Measurements from ENCODE around the gene APBB2.

The APBB2 gene

GRCh38 chr4:41189666-41190065 is 24.7 kb downstream of the APBB2 start:
- no peak for DNase-seq (ENCODE audit: low read depth, low spot score)

DNA sequence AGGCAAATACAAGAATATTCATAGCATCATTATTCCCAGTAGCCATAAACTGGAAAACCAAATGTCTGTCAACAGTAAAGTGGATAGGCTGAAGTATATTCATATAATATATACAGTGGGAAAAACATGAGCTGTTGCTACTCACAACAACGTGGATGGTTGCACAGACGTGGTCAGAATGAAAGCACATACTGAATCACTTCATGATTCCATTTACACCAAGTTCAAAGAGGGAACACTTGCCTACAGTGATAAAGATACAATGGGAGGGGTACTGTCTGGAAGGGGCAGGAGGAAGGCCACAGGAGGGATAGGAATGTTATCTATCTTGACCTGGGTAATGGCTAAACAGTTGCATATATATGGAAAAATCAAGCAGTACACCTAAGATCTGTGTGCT is 25.3 kb downstream of the APBB2 start:
- no peak for DNase-seq (ENCODE audit: low read depth, low spot score)

DNA sequence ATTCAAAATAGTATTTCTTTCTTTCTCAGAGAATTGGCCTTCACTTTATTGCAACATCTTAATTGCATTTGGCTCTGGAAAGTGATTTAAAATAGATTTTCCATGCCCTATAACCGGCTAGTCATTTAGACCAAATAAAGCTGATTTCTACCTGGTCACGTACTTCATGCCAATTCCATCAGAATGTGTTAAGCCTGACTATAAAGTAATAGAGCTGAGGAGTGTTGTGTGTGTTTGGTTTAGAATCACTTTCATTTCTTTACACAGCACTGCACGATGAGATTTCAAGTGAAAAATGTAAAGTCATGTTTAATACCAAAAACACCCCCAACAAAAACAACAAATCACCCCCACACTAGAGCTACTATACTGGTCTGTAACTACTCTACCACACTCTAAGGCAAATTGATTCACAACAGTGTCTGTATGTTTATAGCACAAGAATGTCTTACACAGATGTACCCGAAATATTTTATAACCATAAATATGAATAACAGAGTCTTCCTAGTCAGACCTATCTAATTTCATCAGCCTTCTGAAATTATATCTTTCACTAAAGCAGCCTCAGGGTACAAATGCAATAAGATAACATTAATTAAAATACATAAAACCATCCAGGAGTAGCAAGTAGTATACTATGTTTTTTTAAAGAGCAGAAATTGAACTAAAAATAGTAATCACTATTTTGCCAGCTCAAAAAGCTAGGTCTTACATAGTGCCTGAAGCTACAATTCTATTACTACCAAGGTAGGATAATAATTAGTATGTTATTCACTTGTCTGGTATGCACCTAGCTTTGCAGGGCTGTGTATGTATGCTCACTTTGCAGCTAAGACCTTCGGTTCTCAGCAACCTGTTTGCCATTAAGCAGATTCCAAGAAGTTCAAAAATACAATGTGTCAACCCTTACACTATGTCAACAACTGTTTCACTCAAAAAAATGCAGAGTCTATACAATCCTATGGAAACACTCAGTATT is 28.4 kb downstream of the APBB2 start:
- DNase-seq (ENCODE audit: low read depth, low spot score), result no peak

GRCh38 chr4:41184009-41184408 is 30.3 kb downstream of the APBB2 start:
- DNase-seq (ENCODE audit: low read depth, low spot score), result no peak

DNA sequence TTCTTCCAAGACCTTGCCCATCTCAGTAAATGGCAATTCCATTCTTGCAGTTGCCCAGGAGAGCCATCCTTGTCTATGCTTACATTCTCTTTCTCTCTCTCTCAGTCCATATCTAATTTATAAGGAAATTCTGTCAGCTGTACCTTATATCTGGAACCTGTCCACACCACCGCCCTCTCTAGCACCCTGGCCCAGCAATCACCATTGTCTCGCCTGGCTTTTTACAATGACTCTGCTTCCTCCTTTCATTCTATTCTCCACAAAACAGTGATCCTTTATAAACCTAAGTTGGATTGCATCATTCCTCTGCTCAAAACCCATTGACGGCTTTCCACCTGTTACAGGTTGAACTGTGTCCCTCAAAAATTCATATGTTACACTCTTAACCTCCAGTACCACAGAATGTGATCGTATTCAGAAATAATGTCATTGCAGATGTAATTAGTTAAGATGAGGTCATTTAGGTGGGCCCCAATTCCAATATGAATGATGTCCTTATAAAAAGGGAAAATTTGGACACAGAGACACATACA is 31.3 kb downstream of the APBB2 start:
- no peak for DNase-seq (ENCODE audit: low read depth, low spot score)

GRCh38 chr4:41181037-41181436 is 33.3 kb downstream of the APBB2 start:
- DNase-seq (ENCODE audit: low read depth, low spot score), result no peak

GRCh38 chr4:41179498-41180195 is 34.7 kb downstream of the APBB2 start:
- DNase-seq (ENCODE audit: low read depth, low spot score), result no peak

DNA sequence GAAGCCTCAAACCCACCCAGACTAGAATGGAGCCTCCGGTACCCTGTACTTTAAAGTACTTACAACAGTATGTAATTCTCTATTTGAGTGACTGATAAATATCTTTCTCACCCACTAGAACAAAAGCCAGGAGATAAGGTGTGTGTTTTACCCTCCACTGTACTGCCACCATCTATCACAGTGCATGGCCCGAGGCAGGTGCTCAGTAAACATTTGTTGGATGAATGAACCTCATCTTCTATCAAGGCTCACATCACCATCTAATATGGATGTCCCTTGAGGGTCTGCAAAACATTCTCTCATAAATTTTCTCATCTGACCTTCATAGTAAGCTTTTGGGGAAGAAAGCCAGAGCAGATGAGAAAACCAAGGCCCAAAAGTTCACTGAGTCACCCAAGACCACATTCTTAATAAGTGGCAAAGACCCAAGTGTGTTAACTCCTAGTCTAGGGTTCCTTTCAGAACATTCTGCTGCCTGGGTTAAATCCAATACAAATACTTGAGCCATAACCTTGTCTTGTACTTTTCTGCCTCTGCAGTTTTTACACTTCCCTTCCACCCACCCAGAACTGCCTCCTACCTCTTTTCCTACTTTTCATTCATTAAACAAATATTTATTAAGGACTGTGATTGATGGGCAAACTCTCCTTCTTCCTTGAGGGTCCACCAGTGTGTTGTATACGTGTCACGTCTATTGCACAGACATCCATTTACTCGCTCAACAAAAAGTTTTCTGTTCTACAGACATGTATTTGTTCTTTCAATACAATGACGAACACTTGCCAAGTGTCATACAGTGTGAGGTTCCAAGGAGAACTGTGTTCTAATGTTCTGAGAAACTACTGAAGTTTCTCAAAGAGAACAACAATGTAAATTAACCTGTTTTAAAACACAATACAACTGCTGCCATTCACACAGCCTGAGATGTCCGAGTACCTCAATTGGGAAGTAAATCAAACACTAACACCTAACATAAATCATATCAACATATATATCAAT is 35.7 kb downstream of the APBB2 start:
- no peak for DNase-seq (ENCODE audit: low read depth, low spot score)

GRCh38 chr4:41177016-41177415 is 37.3 kb downstream of the APBB2 start:
- DNase-seq (ENCODE audit: low read depth, low spot score), result no peak

DNA sequence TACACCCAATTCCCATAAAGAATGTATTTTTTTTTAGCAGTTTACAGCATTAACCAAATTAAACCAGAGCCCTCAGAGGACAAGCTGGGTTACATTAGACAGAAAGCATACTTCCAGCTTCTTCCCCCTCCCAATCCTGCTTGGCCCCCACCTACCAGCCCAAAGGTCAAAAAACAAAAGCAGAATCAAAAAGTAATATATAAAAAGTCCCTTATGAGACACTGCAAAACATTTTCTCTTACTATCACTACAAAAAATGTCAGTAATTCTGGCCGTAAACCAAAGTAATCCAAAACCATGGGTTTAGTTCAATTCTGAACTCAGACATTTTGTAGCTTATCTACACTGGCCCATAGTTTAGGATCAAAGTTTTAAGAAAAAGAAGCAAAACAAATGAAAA is 38.0 kb downstream of the APBB2 start:
- DNase-seq (ENCODE audit: low read depth, low spot score), result no peak

- no peak for DNase-seq (ENCODE audit: low read depth, low spot score)
These were observed 38.5 kb downstream of the APBB2 start for GRCh38 chr4:41175794-41176193.

DNA sequence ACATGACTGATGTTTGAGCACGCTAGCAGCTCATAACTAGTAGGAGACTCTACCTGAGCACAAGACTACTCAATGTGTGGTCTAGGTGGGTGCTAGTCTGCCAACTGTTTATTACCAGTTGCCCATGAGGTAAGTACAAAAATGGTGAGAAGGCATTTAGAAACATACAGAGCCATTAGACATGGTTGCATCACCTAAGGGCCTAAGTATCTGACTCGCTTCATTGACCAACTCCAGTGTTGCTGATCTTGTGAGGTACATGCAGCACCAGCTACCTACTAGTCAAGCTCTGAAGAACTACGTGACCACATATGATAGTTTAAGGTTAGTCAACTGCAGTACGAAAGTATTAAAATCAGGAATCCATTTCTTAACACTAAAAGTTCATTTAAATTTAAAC is 39.9 kb downstream of the APBB2 start:
- DNase-seq (ENCODE audit: low read depth, low spot score), result no peak

DNA sequence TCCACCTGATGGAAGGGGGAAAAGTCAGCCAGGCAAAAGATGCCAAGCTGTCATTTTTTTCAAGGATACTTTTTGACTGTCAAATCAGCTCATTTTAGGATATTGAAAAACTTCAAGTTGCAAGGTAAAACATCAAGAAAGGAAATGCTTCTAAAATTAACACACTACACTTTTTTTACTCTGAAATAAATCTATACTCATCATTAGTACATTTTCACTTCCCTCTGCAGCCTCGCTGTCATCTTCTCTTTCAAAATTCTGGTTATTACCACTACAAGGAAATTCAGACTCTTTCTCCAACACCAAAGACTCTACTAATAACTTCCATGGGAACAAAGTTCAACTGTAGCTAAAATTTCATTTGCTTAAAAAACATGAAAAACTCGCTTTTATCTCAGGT is 41.6 kb downstream of the APBB2 start:
- DNase-seq (ENCODE audit: low read depth, low spot score), result no peak

- DNase-seq (ENCODE audit: low read depth, low spot score), result no peak
These were observed 45.0 kb downstream of the APBB2 start for GRCh38 chr4:41169256-41169800.

DNA sequence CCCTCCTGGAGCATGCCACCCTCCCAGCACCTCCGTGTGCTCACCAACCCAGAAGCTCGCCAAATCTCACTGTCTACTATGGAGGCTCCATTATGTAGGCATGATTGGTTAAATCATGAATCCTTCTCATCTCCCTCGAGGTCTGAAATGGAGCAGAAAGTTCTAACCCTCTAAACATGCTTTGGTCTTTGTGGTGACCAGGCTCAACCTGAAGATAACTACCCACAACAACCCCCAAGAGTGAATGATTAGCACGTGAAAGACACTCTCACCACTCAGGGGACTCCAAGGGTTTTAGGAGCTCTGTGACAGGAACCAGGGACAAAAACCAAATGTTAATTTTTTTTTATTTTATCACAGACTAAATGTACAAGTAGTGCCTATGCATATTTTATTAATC is 47.2 kb downstream of the APBB2 start:
- no peak for DNase-seq (ENCODE audit: low read depth, low spot score)

DNA sequence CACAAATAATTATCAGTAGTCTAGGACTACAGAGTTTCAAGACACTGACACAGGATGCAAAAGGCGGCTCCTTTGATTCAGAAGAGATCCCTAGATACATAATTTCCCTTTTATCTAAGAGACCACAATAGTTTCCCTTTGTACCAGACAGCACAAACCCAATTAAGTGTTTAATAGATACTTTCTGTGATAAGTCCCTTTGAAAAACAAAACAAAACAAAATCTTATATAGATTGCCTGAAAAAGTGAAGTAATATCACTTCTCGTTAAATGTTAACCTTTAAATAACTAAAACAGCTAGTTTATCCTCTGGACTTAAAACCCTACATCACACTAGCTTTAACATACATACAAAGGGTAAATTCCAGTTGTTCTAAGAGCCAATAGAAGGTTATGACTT is 49.9 kb downstream of the APBB2 start:
- DNase-seq (ENCODE audit: low read depth, low spot score), result no peak

- DNase-seq (ENCODE audit: low read depth, low spot score), result no peak
These were observed 53.0 kb downstream of the APBB2 start for GRCh38 chr4:41161355-41161754.

DNA sequence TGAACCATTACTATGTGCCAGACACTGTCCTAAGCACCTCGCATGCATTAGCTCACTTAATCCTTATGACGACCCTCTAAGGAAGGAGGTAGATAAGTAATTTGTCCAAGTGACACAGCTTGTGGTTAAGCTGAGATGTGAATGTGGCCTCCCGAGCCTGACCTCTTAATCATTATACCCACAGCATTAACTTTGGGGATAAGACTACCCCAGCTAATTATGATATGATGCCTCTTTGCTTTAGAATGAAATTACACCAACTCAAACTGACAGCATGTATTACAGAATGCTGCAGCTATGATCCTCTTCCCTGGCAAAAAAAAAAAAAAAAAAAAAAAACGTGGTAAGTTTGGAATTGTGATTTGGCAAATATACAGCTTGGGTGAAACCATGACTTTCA is 53.5 kb downstream of the APBB2 start:
- no peak for DNase-seq (ENCODE audit: low read depth, low spot score)

DNA sequence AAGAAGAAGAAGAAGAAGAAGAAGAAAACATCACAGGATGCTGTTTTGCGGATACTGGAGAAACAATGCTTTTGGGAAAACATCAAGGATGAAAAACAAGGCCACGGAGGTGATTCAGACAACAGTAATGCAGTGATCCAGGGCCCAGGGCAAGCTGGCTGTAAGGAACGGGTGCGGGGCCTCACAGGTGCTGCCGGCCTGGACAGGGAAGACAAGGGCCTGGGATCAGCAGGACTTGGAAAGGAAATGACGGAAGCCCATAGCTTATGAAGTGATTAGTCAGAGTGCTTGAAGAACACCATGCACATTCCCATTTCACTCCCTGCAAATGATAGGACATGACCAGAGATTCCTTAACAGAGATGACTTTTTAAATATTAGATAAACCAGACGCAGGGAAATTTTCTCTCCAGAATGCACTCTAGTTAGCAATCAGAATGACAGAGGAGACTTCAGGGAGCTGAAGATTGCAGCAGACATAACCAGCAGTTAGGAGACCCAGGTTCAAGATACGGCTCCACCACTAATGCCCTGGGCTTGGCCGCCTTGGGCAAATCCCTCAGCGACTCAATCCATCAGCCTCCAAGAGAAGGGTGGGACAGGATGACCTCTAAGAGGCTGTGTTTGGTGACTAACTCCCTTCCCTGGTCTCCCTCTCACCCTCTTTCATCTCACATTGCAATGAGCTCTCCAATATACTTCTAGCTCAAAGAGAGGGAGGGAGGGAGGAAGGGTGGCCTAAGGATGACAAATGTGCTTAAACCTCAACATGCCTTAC is 54.1 kb downstream of the APBB2 start:
- DNase-seq (ENCODE audit: low read depth, low spot score), result no peak

GRCh38 chr4:41158756-41159155 is 55.6 kb downstream of the APBB2 start:
- DNase-seq (ENCODE audit: low read depth, low spot score), result no peak
